OCI-LY1 (cell line): Measurements from ENCODE around the gene CACUL1.

Experiments
- CTCF ChIP-seq: fragments of 200-600 bp; sonication (generic), shearing (Covaris generic); IDR thresholded peaks from 2 replicates; pipeline ENCODE4 v1.5.1; 2017; ENCODE audit warnings: mild to moderate bottlenecking, antibody characterized with exemption, low read length, moderate library complexity, mixed read lengths
- EZH2 ChIP-seq: fragments of 200-600 bp; sonication (generic), shearing (Covaris generic); IDR thresholded peaks from 2 replicates; pipeline ENCODE4 v1.8.0; 2017; ENCODE audit warnings: borderline replicate concordance, mixed run types, mild to moderate bottlenecking, antibody characterized with exemption, low read length, moderate library complexity, mixed read lengths

- TF ChIP-seq CTCF = peak; percentile 44; the same call in 1 of the 2 replicates
- no peak for TF ChIP-seq EZH2
These were observed 20.3 kb downstream of the CACUL1 start for GRCh38 chr10:118734475-118734874.
